Stimulated activated CD8-positive, alpha-beta memory T cell treated with anti-CD3 and anti-CD28 coated beads, Interleukin-12 subunit alpha, Interleukin-12 subunit beta, amount 100 ng/mL, for 1 hour (primary cell): Measurements from ENCODE around the gene FGR.
"Not testable (repeated sequence)": the region's sequence is repeated elsewhere in the genome, so short reads cannot be mapped to it uniquely, and the experiment has no call there.

Experiments used
- DNase-seq: peaks from one replicate; pipeline ENCODE4 v3.0.0-alpha.2; 2020; ENCODE audit warnings: low read depth

FGR gene

DNA sequence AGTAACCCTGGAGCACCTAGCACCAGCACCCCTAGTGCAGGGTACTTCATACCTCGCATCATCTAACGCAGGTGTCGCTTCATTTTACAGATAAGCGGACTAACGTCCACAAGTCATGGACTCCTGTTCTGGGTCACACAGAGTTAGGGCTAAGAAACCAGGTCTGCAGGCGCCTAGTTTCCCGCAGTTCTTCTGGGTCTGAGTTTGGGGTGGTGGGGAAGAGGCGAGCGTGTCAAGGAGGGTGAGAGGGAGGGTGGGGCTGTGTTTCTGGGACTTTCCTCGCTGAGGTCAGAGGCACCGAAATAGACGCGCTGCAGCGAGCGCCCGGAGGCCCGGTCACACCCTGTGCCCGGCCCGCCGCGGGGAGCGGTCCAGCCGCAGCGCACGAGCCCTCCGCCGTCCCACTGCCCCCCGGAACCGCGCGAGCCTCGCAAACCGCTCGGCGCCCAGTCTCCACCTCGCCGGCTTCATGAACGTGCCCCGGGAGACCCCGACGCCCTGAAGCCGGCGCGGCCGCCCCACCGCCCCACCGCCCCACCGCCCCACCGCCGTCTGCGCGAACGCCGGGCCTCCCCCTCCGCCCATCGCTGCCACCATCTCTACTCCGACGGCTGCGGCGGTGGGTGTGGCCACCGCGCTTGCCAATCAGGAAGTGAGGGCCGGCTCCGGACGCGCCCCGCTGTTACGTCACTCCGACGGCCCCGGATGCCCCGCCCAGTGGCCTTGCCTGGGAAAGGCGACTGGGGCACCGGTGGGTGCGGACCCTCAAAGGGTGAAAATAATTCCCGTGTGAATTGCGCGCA is 24.7 kb upstream of the FGR start:
- DNase-seq: peak; percentile 72

- no peak for DNase-seq
Measured at GRCh38 chr1:27658951-27659496, 24.0 kb upstream of the FGR start.

DNA sequence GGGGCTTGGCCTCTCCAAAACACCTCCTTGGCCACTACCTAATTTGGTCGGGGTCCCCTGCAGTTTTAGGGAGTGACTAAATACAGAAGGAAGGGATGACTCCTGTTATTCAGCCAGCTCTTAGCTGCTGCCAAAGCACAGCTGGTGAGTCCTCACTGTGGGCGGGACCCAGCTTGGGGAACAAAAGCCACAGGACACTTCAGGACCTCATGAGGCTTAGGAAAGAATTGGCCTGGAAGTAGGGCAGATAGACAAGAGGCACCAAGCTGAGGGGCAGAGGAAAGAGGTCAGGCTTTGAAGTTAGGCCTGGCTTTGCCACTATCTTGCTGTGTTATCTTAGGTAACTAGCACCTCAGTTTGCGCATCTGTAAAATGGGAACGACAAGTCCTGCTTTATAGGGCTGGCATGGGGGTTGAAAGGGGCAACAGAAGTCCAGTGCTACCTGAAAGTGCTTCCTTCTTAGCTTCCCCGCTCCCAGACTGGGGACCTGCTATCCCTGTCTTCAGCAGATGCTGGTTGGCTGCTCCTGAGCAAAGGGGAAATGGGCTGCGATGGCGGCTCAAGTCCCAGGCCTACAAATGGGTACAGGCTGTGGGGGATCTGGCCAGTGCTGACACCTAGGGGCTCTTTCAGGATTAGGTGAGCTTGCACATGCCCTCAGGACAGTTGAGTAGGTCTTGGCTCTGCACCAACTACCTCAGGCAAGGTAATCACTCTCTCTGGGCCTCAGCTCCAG is 21.3 kb upstream of the FGR start:
- no peak for DNase-seq

DNA sequence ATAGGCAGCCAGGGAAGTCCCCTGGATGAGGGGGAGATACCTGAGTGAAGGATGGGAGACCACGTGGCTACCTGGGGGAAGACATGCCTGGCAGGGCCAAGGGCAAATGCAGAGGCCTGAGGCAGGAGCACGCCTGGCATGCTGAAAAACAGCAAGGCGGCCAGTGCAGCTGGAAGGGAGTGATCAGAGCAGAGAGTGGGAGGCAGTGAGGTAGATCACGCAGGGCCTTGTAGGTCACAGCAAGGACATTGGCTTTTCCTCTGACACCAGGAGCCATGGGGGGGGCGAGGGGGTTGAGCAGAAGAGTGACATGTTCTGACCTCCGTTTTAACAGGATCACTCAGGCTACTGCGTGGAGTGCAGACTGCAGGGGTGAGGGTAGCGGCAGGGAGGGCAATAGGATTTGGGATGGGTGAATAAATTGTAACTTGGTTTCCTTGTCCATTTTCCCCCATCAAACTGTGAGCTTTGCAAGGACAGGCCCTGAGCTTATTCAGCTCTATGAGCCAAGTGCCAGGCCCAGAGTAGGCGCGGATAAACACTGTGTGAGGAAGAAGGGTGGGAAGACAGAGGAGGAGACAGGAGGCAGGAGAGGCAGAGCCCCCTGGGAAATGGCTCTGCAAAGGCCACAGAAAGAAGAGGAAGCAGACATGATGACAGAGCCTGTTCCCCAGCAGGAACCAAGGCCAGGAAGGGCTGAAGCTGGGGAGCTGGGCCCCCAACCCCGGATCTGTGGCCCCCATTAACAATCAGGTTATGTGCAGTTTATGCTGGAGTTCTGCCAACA is 20.4 kb upstream of the FGR start:
- no peak for DNase-seq

DNA sequence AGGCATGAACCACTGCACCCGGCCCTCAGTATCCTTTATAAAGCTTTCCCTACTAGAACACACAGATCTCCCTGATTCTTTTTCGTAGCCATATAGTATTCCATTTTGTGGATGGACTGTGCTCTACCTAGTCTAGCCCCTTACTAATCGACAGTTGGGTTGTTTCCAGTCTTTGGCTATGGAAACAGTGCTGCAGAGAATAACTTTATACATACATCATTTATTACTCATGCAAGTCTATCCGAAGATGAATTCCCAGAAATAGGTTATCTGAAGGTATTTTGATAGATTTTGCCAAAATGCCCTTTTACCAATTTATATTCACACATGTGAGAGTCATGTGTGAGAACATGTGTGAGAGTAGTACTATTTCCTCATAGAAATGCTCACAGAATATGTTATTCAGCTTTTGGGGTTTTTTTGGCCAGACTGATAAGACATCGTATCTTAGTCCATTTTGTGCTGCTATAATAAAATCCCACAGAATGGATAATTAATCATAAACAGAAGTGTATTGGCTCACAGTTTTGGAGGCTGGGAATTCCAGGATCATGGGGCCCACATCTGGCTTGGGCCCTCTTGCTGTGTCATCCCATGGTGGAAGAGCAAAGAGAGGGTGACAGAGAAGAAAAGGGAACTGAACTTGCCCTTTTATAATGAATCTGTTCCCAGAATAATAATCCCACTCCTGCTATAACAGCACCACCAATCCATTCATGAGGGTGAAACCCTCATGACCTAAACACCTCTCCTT is 17.3 kb upstream of the FGR start:
- no peak for DNase-seq

- no peak for DNase-seq
Measured at GRCh38 chr1:27650539-27651175, 15.7 kb upstream of the FGR start.

- DNase-seq: no peak
Measured at GRCh38 chr1:27650171-27650538, 15.2 kb upstream of the FGR start.

DNA sequence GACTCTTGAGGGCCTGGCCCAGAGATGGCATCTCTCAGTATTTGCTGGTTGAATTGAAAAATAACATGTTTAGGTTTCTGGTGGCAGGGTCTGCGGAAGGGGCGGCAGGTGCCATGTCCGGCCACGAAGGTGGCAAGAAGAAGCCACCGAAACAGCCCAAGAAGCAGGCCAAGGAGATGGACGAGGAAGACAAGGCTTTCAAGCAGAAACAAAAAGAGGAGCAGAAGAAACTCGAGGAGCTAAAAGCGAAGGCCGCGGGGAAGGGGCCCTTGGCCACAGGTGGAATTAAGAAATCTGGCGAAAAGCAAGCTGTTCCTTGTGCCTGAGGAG is 14.3 kb upstream of the FGR start:
- DNase-seq: no peak

DNA sequence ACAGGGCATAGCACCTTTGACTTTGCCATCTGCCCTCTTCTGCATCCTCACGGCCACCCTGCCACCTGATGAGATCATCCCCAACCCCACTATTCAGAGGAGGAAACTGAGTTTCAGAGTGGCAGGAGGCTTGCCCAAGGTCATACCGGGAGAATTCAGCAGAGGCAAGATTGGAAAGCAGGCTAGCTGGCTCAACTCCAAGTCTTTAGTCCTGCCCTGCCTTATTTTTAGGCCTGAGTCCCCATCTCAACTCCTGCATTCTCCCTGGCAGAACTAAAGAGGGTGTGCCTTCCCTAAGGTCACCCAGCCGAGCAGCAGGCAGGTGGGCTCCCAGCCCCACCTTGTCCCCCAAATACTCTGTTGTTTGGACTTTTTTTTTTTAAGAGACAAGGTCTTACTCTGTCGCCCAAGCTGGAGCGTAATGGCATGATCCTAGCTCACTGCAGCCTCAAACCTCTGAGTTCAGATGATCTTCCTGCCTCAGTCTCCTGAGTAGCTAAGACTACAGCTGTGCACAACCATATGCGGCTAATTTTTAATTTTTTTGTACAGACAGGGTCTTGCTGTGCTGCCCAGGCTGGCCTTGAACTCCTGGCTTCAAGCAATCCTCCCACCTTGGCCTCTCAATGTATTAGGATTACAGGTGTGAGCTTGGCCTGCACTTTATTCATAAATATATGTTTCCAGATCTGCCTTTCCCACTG is 13.8 kb upstream of the FGR start:
- DNase-seq: no peak

GRCh38 chr1:27647328-27647727 is 12.3 kb upstream of the FGR start:
- no peak for DNase-seq

DNA sequence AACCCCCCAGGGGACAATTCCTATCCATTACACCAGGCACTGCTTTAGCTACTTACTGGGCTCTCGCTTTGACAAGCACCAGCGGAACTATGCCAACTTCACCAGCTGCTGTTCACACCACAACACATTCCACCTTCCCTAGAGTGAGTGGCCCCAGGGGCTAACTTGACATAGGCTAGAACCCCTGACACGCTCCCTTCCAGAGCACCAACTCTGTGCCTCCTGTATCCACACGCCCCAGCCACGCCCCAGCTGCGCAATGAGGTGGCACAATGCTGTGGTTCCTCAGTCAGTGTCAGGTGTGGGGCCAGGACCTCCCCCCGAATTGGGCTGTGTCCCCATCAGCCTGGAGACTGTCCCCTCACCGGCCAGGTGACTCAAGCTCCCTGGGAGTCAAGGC is 11.7 kb upstream of the FGR start:
- no peak for DNase-seq

DNA sequence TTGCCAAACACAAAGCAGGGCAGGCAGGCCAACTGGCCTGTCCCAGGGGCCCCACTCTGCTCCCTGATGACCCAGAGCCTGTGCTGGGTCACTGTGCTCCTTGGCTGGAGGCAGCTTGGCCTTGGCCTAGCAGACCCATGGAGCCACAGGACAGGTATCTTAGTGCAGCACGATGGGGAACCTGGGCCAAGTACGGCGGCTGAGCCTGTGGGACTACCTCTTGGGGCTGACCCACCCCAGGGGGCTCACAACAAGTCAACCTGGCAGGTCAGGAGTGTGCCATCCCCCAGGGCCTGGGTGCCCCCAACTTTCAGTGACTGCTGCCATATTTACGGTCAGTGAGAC is 10.1 kb upstream of the FGR start:
- no peak for DNase-seq

- no peak for DNase-seq
Measured at GRCh38 chr1:27644369-27645070, 9.5 kb upstream of the FGR start.

DNA sequence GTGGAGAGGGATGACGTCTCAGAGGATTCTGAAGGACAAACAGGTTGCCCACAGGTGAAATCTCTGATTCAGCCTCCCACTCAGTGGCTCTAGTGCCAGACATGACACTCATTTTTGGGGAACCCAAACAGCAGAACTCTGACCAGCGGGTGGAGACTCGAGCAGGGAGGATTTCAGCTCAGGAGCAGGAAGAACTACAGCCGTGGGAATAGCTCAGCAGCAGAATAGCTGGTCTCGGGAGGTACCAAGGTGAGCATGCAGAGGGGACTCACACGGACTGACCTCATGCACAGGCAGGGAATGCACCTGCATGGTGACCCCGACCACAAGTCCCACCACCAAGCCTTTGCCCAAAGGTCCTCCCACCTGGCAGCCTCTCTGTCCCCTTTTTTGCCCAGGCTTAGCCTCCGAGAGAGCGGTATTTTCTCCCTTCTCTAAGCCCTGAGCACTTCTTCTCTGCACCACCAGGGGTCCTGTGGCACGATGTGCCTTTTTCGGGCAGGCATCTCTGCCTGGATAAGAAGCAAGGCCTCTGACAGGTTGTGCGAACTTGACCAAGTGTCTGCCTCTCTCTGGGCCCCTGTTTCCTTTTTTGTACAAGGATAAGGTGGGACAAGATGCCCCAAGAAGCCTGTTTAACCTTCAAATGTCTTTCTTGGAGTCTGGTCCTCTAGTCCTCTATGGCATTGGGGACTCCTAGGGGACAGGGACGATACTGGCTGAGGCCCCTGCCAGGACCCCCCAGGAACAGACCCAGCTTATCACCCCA is 8.8 kb upstream of the FGR start:
- DNase-seq: no peak

- not testable (repeated sequence) for DNase-seq
Measured at GRCh38 chr1:27640514-27640913, 5.5 kb upstream of the FGR start.

- no peak for DNase-seq
Measured at GRCh38 chr1:27638805-27639204, 3.8 kb upstream of the FGR start.

- DNase-seq: no peak
Measured at GRCh38 chr1:27638047-27638734, 3.2 kb upstream of the FGR start.

GRCh38 chr1:27635396-27636142 is 584 bp upstream of the FGR start:
- no peak for DNase-seq
